ENCODE measurements around the gene TATDN2. TPM values are rescaled to one million over a fixed set of nuclear protein-coding genes. Genes with fewer than 3 reads are reported as not detected.

Gene TATDN2
- total RNA-seq, 1 donor from 2014 or later, result 34.5 TPM

- TF ChIP-seq CTCF (IDR thresholded peaks at IDR 0.05; ENCODE audit: unreplicated experiment), result no peak
- no peaks in the 10 kb centered on the region for H3K4me1 Mint-ChIP-seq (ENCODE audit: low read depth)
- H3K27ac Mint-ChIP-seq, result peak overlapping the region; percentile 29
- H3K27me3 Mint-ChIP-seq, result no peaks in the 10 kb centered on the region
- no peaks in the 10 kb centered on the region for H3K9me3 Mint-ChIP-seq (ENCODE audit: low read depth)
- H3K4me3 Mint-ChIP-seq (ENCODE audit: low read depth), result no peak overlapping the region
- no peak for DNase-seq (ENCODE audit: low spot score, unreplicated experiment)
- H3K36me3 Mint-ChIP-seq (ENCODE audit: insufficient read depth), result peaks cover 24% of the 10 kb centered on the region
Observed at GRCh38 chr3:10304905-10305304, 56.6 kb downstream of the TATDN2 start.

GRCh38 chr3:10305331-10305902, 57.2 kb downstream of the TATDN2 start:
- Mint-ChIP-seq H3K4me1 (ENCODE audit: low read depth) (no peaks in the 10 kb centered on the region), H3K4me3 (ENCODE audit: low read depth) (no peak overlapping the region), H3K27me3 (no peaks in the 10 kb centered on the region), H3K27ac (no peak overlapping the region), H3K9me3 (ENCODE audit: low read depth) (no peaks in the 10 kb centered on the region), H3K36me3 (ENCODE audit: insufficient read depth) (peaks cover 24% of the 10 kb centered on the region)
- DNase-seq (ENCODE audit: low spot score, unreplicated experiment), result no peak
- no peak for TF ChIP-seq CTCF (IDR thresholded peaks at IDR 0.05; ENCODE audit: unreplicated experiment)

GRCh38 chr3:10306156-10306555, 57.9 kb downstream of the TATDN2 start:
- Mint-ChIP-seq H3K27me3 (no peaks in the 10 kb centered on the region), H3K9me3 (ENCODE audit: low read depth) (no peaks in the 10 kb centered on the region), H3K36me3 (ENCODE audit: insufficient read depth) (peaks cover 23% of the 10 kb centered on the region), H3K27ac (no peak overlapping the region), H3K4me3 (ENCODE audit: low read depth) (no peak overlapping the region), H3K4me1 (ENCODE audit: low read depth) (no peaks in the 10 kb centered on the region)
- TF ChIP-seq CTCF (IDR thresholded peaks at IDR 0.05; ENCODE audit: unreplicated experiment), result no peak
- no peak for DNase-seq (ENCODE audit: low spot score, unreplicated experiment)

- no peaks in the 10 kb centered on the region for H3K4me1 Mint-ChIP-seq (ENCODE audit: low read depth)
- no peak for DNase-seq (ENCODE audit: low spot score, unreplicated experiment)
- H3K27ac Mint-ChIP-seq, result no peak overlapping the region
- no peaks in the 10 kb centered on the region for H3K27me3 Mint-ChIP-seq
- H3K9me3 Mint-ChIP-seq (ENCODE audit: low read depth), result no peaks in the 10 kb centered on the region
- no peak overlapping the region for H3K4me3 Mint-ChIP-seq (ENCODE audit: low read depth)
- peaks cover 14% of the 10 kb centered on the region for H3K36me3 Mint-ChIP-seq (ENCODE audit: insufficient read depth)
- TF ChIP-seq CTCF (IDR thresholded peaks at IDR 0.05; ENCODE audit: unreplicated experiment), result no peak
Observed at GRCh38 chr3:10308678-10309077, 60.4 kb downstream of the TATDN2 start.

GRCh38 chr3:10309736-10310135, 61.5 kb downstream of the TATDN2 start:
- DNase-seq (ENCODE audit: low spot score, unreplicated experiment), result no peak
- Mint-ChIP-seq H3K4me3 (ENCODE audit: low read depth) (no peak overlapping the region), H3K4me1 (ENCODE audit: low read depth) (no peaks in the 10 kb centered on the region), H3K27ac (no peak overlapping the region), H3K27me3 (no peaks in the 10 kb centered on the region), H3K9me3 (ENCODE audit: low read depth) (no peaks in the 10 kb centered on the region), H3K36me3 (ENCODE audit: insufficient read depth) (peaks cover 13% of the 10 kb centered on the region)
- TF ChIP-seq CTCF (IDR thresholded peaks at IDR 0.05; ENCODE audit: unreplicated experiment), result no peak

All from progenitor cell of endocrine pancreas (in vitro differentiated cells).